Stimulated activated naive B cell treated with anti-CD40 and anti-IgM and Interleukin-4, amounts not matched to agents 10 μg/mL and 1 μg/mL and 100 μg/mL, for 72 hours (primary cell): ENCODE data around the gene SLC45A2.
"Not testable (repeated sequence)": the region's sequence is repeated elsewhere in the genome, so short reads cannot be mapped to it uniquely, and the experiment has no call there.

ENCODE experiments used
- ATAC-seq, 2 donors: fragments of 150-1000 bp; cut with Tn5 transposase; replicated peaks; 2 replicates each; pipeline ENCODE4 v1.10.0; 2021; ENCODE audit warnings: moderate library complexity in 1 of 2
- DNase-seq: peaks from one replicate; pipeline ENCODE4 v3.0.0; 2021
- H3K27ac Mint-ChIP-seq: one replicate; pipeline ENCODE4 v1.8.0; 2022; ENCODE audit warnings: mild to moderate bottlenecking, mixed read lengths
- H3K27me3 Mint-ChIP-seq, 2 donors: one replicate each; pipeline ENCODE4 v1.8.0; 2022; ENCODE audit warnings: mixed read lengths in 2 of 2
- H3K36me3 Mint-ChIP-seq, 2 donors: one replicate each; pipeline ENCODE4 v1.8.0; 2022; ENCODE audit warnings: mixed read lengths in 2 of 2, mild to moderate bottlenecking in 1 of 2
- H3K4me1 Mint-ChIP-seq, 2 donors: one replicate each; pipeline ENCODE4 v1.8.0; 2022; ENCODE audit warnings: mixed read lengths in 2 of 2, mild to moderate bottlenecking in 1 of 2
- H3K4me3 Mint-ChIP-seq, 2 donors: one replicate each; pipeline ENCODE4 v1.8.0; 2022; ENCODE audit warnings: mild to moderate bottlenecking in 2 of 2, mixed read lengths in 2 of 2, moderate library complexity in 1 of 2
- H3K9me3 Mint-ChIP-seq, 2 donors: one replicate each; pipeline ENCODE4 v1.8.0; 2022; ENCODE audit warnings: mixed read lengths in 2 of 2, mild to moderate bottlenecking in 1 of 2

The SLC45A2 gene

DNA sequence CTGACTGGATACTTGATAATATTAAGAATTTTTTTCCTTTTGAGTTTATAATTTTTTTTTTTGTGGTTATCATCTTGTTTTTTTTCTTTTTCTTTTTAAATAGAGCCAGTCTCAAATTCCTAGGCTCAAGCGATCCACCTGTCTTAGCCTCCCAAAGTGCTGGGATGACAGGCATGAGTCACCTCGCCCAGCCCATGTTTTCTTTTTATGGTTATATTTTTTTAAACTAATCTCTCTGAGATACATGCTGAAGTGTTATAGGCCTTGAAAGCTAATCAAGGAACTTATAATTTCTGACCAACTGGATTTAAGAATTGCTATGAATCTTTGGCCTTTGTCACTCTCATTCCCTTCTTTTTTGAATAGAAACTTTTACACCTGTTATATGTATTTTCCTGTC lies 30.1 kb upstream of the SLC45A2 start:
- H3K9me3 Mint-ChIP-seq: peaks cover 0 to 3% of the 10 kb centered on the region in 2 donors
- no peak overlapping the region for H3K4me3 Mint-ChIP-seq
- DNase-seq: no peak
- H3K36me3 Mint-ChIP-seq: peaks cover 2 to 4% of the 10 kb centered on the region in 2 donors
- H3K27ac Mint-ChIP-seq: peak overlapping the region; percentile 9
- peaks cover 0 to 9% of the 10 kb centered on the region in 2 donors for H3K27me3 Mint-ChIP-seq
- peaks cover under 1 to 4% of the 10 kb centered on the region in 2 donors for H3K4me1 Mint-ChIP-seq
- ATAC-seq: no peak

DNA sequence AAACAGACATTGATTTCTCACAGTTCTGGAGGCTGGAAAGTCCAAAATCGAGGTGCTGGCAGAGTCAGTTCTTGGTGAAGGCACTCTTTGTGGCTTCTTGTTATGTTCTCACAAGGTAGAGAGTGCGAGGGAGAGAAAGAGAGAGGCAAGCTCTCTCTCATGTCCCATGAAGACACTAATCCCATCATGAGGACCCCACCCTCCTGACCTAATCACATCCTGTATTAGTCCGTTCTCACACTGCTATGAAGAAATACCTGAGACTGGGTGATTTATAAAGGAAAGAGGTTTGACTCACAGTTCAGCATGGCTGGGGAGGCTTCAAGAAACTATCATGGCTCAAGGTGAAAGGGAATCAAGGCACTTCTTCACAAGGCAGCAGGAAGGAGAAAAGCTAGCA lies 29.1 kb upstream of the SLC45A2 start:
- Mint-ChIP-seq H3K27ac (no peak overlapping the region), H3K9me3 (peaks cover 0 to 3% of the 10 kb centered on the region in 2 donors), H3K36me3 (peaks cover 2 to 4% of the 10 kb centered on the region in 2 donors), H3K4me3 (no peak overlapping the region), H3K4me1 (peaks cover 1 to 15% of the 10 kb centered on the region in 2 donors), H3K27me3 (peaks cover 0 to 9% of the 10 kb centered on the region in 2 donors)
- ATAC-seq (no peak), DNase-seq (no peak)

DNA sequence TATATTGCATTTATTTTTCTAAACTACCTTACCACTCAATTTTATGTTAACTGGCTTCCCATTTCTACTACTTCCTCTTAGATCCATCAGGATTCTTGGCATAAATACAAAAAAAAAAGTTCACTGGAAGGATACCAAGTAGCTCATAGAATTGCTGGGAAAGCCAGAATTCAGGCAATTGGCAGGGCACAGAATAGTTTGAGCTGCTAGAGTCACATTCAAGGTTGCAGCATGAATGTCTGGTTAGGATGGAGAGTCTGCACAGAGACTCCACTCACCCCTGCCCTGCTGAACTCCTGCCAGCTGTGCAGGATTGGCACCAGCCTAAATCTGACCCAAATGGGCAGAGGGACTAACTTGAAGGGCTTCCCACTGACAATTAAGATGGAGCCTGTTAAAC lies 28.3 kb upstream of the SLC45A2 start:
- Mint-ChIP-seq H3K27ac (no peak overlapping the region), H3K27me3 (peaks cover 0 to 9% of the 10 kb centered on the region in 2 donors), H3K9me3 (peaks cover 0 to 3% of the 10 kb centered on the region in 2 donors), H3K4me1 (peaks cover 1 to 15% of the 10 kb centered on the region in 2 donors), H3K4me3 (no peak overlapping the region), H3K36me3 (peaks cover 2 to 4% of the 10 kb centered on the region in 2 donors)
- no peak for ATAC-seq
- no peak for DNase-seq

DNA sequence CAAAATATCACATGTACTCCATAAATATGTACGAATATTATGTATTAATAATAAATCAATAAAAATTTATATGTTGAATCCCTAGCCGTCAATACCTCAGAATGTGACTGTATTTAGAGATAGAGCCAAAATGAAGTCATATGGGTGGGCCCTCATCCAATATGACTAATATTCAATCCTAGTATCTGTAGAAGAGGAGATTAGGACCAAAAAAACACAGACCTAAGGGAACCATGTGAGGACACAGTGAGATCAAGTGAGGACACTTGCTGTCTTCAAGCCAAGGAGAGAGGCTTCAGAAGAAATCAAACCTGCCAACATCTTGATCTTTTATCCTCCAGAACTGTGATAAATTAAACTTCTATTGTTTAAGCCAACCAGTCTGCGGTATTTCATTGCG lies 27.0 kb upstream of the SLC45A2 start:
- Mint-ChIP-seq H3K4me3 (no peak overlapping the region), H3K36me3 (peaks cover 2 to 4% of the 10 kb centered on the region in 2 donors), H3K4me1 (peaks cover 6 to 21% of the 10 kb centered on the region in 2 donors), H3K27ac (no peak overlapping the region), H3K9me3 (peaks cover 0 to 3% of the 10 kb centered on the region in 2 donors), H3K27me3 (peaks cover 0 to 9% of the 10 kb centered on the region in 2 donors)
- DNase-seq (no peak), ATAC-seq (no peak)

DNA sequence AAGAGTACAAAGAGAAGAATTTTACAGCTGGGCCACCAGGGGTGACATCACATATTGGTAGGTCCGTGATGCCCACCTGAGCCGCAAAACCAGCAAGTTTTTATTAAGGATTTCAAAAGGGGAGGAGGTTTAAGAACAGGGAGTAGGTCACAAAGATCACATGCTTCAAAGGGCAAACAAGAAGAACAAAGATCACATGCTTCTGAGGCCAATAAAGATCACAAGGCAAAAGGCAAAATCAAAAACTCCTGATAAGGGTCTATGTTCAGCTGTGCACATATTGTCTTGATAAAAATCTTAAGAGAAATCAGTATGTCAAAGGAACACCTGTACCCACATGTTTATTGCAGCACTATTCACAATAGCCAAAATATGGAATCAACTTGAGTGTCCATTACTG lies 25.7 kb upstream of the SLC45A2 start:
- not testable (repeated sequence) for H3K36me3 Mint-ChIP-seq, DNase-seq, H3K9me3 Mint-ChIP-seq, H3K27me3 Mint-ChIP-seq, H3K4me3 Mint-ChIP-seq, ATAC-seq, H3K27ac Mint-ChIP-seq
- peaks cover 6 to 21% of the 10 kb centered on the region in 2 donors for H3K4me1 Mint-ChIP-seq

DNA sequence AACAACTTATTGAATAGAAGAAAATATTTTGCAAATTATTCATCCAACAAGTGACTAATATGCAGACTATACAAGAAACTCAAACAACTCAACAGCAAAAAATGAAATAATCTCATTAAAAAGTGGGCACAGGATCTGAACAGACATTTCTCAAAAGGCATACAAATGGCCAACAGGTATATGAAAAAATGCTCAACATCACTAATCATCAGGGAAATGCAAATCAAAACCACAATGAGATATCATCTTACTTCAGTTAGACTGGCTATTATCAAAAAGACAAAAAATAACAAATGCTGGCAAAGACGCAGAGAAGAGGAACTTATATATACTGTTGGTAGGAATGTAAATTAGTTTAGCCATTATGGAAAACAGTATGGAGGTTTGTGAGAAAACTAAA lies 25.1 kb upstream of the SLC45A2 start:
- H3K36me3 Mint-ChIP-seq: peaks cover 5 to 7% of the 10 kb centered on the region in 2 donors
- DNase-seq (no peak), ATAC-seq (no peak)
- H3K4me3 Mint-ChIP-seq: no peak overlapping the region
- H3K9me3 Mint-ChIP-seq: peaks cover 0 to 3% of the 10 kb centered on the region in 2 donors
- peaks cover 6 to 21% of the 10 kb centered on the region in 2 donors for H3K4me1 Mint-ChIP-seq
- no peak overlapping the region for H3K27ac Mint-ChIP-seq
- peaks cover 0 to 9% of the 10 kb centered on the region in 2 donors for H3K27me3 Mint-ChIP-seq

DNA sequence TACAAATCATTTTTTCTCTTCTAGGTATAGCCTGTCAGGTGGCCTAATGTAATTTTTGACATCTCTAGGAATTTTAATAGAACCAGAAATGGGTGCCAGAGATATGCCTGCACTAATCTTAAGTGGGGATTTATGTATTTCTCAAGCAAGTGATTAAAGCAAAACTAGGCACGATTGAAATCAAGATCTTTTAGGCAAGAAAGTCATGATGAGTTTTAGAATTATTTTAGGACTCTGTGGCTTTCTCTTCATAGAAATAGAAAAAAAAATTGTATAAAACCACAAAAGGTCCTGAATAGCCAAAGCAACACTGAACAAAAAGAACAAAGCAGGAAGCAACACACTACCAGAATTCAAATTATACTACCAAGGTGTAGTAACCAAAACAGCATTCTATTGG lies 24.3 kb upstream of the SLC45A2 start:
- peaks cover 6 to 21% of the 10 kb centered on the region in 2 donors for H3K4me1 Mint-ChIP-seq
- peaks cover 0 to 9% of the 10 kb centered on the region in 2 donors for H3K27me3 Mint-ChIP-seq
- peaks cover 0 to 2% of the 10 kb centered on the region in 2 donors for H3K9me3 Mint-ChIP-seq
- DNase-seq (no peak), ATAC-seq (no peak)
- peak overlapping the region; percentile 95 for H3K27ac Mint-ChIP-seq
- H3K4me3 Mint-ChIP-seq: peak overlapping the region; percentile 83 to 97
- peaks cover 8 to 9% of the 10 kb centered on the region in 2 donors for H3K36me3 Mint-ChIP-seq

DNA sequence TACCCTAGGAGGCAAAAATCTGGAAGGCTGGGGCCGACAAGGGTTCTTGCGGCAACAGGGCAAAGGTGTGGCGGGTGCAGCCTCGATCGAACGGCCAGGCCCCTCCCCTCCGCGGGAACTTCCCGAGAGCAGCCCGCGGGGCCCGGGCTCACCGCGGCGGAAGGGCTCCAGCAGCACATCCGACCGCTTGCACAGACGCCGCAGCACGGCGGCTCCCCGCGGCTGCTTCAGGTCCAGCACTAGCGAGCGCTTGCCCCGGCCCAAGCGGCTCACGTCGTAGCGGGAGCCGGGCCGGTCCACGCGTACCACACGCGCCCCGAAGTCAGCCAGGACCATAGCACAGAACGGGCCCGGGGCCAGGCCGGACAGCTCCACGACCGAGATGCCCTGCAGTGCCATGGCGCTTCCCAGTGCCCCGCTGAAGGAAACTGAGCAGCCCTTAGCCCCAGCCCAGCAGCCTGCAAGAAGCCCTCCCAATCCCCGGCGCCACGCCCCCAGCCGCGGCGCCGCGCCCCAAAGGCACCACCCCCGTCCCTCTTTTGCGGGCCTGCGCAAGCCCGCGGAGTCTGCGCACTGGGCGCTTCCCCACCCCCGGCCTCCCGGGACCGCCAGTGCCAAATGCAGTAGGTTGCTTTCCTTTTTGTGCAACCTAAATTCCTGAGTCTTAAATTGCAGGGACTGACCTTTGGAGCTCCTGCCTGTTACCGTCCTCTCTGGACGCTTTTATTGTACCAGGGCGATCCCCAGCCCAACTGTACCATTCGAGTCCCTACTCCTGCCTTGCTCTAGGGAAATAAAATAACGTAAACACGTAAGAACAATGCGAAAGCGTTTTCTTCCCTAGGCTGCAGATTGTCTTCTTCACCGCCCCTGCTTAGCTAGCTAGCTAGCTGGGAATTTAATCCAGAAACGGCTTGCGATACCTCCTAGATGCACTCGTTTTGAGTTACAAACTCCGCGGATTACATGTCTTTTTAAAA lies 23.4 kb upstream of the SLC45A2 start, which contains the start of gene AMACR:
Gene AMACR (minus strand): TSS at position 430 of the 980 bp plus-strand sequence. CDS start 31 bp downstream, at position 399.
- peak; percentile 85 for DNase-seq
- peak within 1 kb of the TSS; percentile 95 for H3K27ac Mint-ChIP-seq
- H3K9me3 Mint-ChIP-seq: no peaks in the 10 kb centered on the region
- H3K4me3 Mint-ChIP-seq: peak within 1 kb of the TSS; percentile 83 to 97
- peaks cover 6 to 21% of the 10 kb centered on the region in 2 donors for H3K4me1 Mint-ChIP-seq
- H3K36me3 Mint-ChIP-seq: peaks cover 12 to 15% of the 10 kb centered on the region in 2 donors
- peaks cover 0 to 9% of the 10 kb centered on the region in 2 donors for H3K27me3 Mint-ChIP-seq
- peak; percentile 91 to 93 for ATAC-seq

DNA sequence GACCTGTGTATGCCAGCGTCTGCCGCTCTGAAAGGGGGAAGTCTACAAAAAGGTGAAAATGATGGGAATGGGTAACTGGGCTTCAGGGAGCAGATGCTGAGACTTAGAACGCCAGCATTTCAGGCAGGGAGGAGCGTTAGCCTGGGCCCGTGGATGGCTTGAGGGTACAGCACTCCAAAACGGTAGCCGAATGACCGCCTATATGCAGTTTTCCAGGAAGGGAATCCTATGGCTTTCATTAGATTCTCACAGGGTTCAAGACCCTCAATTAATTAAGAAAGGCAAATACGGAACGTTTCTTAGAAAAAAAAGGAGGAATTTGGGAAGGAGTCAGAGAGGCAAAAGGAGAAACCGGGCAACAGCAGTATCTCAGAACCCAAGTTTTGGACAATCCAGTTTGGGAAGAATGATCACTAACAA lies 22.7 kb upstream of the SLC45A2 start:
- peaks cover 12 to 21% of the 10 kb centered on the region in 2 donors for H3K36me3 Mint-ChIP-seq
- no peak for DNase-seq
- H3K27me3 Mint-ChIP-seq: peaks cover 0 to 9% of the 10 kb centered on the region in 2 donors
- peaks cover 6 to 21% of the 10 kb centered on the region in 2 donors for H3K4me1 Mint-ChIP-seq
- no peak for ATAC-seq
- peak overlapping the region; percentile 95 for H3K27ac Mint-ChIP-seq
- H3K9me3 Mint-ChIP-seq: no peaks in the 10 kb centered on the region
- H3K4me3 Mint-ChIP-seq: peak overlapping the region; percentile 83 to 97

DNA sequence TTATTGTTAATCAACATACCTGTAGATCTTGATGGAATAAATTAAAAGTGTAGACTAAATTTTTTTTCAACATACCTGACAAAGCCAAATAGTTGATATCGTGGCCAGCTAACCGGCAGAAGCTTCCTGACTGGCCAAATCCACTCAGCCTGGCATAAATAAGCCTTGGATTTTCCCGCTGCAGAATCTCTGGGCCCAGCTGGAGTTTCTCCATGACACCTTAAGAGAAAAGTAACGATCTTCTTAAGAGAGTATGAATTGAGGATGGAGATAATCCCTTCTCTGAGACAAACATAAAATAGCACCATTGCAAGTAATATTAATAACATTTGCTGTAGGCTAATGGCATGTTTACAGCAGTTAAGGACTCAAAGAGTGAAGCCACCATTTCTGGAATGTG lies 21.2 kb upstream of the SLC45A2 start:
- Mint-ChIP-seq H3K27ac (no peak overlapping the region), H3K9me3 (no peaks in the 10 kb centered on the region), H3K4me1 (peaks cover 6 to 21% of the 10 kb centered on the region in 2 donors), H3K36me3 (peaks cover 12 to 26% of the 10 kb centered on the region in 2 donors), H3K27me3 (peaks cover 0 to 9% of the 10 kb centered on the region in 2 donors), H3K4me3 (no peak overlapping the region)
- ATAC-seq (no peak), DNase-seq (no peak)

DNA sequence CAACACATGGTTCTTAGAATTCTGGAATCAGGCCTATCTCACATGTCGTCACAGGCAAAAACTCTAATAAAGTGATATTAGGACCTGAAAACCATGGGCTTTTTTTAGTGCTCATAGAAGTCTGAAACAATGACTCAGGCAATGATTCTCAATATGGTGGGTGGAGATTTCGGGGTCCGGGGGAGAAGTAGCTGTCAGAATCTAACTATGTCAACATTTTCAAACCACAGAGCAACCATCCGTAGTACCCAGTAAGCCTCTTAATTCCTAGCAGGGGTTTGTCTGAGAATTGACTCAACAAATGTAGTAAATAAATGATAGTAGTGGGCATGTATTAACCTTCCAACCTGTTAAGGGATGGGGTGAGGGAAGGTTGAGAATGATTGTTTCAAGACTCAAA lies 20.7 kb upstream of the SLC45A2 start:
- no peak overlapping the region for H3K4me3 Mint-ChIP-seq
- peaks cover 10 to 26% of the 10 kb centered on the region in 2 donors for H3K36me3 Mint-ChIP-seq
- no peak overlapping the region for H3K27ac Mint-ChIP-seq
- H3K27me3 Mint-ChIP-seq: peaks cover 0 to 5% of the 10 kb centered on the region in 2 donors
- peaks cover 6 to 21% of the 10 kb centered on the region in 2 donors for H3K4me1 Mint-ChIP-seq
- DNase-seq (no peak), ATAC-seq (no peak)
- no peaks in the 10 kb centered on the region for H3K9me3 Mint-ChIP-seq

DNA sequence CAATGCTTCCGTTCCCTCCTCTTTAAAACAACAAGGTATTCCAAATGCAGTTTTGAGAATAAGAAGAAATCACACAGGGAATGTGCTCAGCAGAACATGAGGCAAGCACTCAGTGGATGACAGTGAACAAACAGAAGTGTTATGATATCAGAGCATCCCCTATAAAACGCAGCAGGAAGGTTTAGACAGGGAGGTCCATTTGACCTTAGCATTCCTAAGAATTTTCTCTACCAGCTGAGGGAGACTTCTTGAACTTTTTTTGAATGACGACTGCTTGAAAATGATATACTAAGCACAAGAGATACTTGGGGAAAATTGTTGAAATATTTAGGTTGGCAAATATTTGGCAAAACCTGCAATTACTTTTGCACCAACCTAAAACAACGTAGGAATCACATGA lies 19.4 kb upstream of the SLC45A2 start:
- Mint-ChIP-seq H3K27ac (no peak overlapping the region), H3K4me3 (no peak overlapping the region), H3K4me1 (peaks cover 5 to 11% of the 10 kb centered on the region in 2 donors), H3K27me3 (no peaks in the 10 kb centered on the region), H3K9me3 (no peaks in the 10 kb centered on the region), H3K36me3 (peaks cover 10 to 26% of the 10 kb centered on the region in 2 donors)
- DNase-seq (no peak), ATAC-seq (no peak)

DNA sequence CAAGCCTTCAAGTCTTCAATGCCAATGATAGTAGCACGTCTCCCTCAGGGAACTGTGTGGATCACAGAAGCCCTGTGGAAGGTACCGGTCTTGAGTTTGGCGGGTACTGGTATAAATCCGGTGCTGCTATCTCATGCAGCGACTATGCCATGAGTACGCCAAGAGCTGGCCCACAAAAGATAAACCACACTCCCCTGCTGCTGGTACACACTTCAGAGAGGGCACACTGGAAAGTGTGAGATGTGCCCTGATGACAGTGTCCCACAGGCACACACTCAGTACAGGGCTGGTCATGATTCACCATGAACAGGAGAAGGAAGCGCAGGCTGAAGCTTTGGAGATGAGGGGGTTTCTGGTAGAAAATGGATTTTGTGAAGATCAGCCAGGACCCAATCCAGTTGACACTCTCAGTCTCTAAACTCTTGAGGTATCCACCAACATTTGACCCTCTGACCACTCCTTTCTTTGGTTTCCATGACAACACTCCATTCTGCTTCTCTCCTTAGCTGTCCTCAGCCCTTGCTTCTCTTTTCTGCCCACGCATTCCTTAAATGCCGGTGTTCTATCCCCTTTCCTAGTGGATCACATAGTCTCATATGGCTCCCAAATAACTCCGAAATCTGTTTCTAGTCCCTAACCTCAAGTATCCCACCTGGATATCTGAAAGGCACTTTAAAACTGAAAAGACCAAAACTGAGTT lies 18.3 kb upstream of the SLC45A2 start:
- peaks cover 5 to 6% of the 10 kb centered on the region in 2 donors for H3K4me1 Mint-ChIP-seq
- no peaks in the 10 kb centered on the region for H3K9me3 Mint-ChIP-seq
- H3K27ac Mint-ChIP-seq: no peak overlapping the region
- H3K4me3 Mint-ChIP-seq: no peak overlapping the region
- H3K27me3 Mint-ChIP-seq: no peaks in the 10 kb centered on the region
- no peak for ATAC-seq
- no peak for DNase-seq
- peaks cover 10 to 26% of the 10 kb centered on the region in 2 donors for H3K36me3 Mint-ChIP-seq

DNA sequence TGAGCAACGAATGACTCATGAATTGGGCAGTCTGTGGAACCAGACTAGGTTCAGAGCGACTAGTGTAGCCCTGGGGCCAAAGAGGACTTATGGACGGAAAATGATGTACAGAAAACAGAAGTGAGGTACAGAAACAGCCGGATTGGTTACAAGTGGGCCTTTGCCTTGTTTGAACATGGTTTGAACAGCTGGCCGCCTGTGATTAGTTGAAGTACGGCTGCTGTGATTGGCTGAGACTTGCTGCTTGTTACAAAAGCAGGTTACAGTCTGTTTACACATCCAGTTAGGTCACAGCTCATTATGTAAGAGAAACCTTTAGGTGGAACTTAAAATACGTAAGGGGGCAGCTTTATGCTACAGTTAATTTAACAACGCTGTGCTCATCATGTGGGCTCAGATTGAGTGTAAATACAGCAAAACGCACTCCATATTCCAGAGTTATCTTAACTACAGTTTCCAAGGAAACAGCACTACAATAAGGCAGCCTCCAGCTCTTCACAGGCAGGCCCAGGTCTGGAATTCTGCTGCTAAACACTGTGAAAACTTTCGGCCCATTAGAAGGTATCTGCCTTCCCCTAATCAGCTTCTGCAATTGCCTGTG lies 16.8 kb upstream of the SLC45A2 start:
- ATAC-seq (no peak), DNase-seq (no peak)
- Mint-ChIP-seq H3K9me3 (no peaks in the 10 kb centered on the region), H3K27ac (no peak overlapping the region), H3K4me1 (peaks cover 2 to 5% of the 10 kb centered on the region in 2 donors), H3K36me3 (peaks cover 13 to 30% of the 10 kb centered on the region in 2 donors), H3K4me3 (no peak overlapping the region), H3K27me3 (no peaks in the 10 kb centered on the region)
